Metanephros (tissue), 2 donors: ENCODE data around the gene ZNF222. TPM values are rescaled to one million over a fixed set of nuclear protein-coding genes. Genes with fewer than 3 reads are reported as not detected.

Source experiments
- small RNA-seq: library from RNA; depleted of rRNA; stranded (forward); fragments of <200 nt; gene quantifications from one replicate; pipeline ENCODE3, GENCODE V24; 2014; ENCODE audit warnings: low replicate concordance
- total RNA-seq: library from RNA; depleted of rRNA; stranded (reverse); fragments of >200 nt; gene quantifications from one replicate; pipeline ENCODE4 v1.2.3, GENCODE V29; 2014

ZNF222 gene
- total RNA-seq = 3.3 TPM

GRCh38 chr19:44025217-44025936, at the start of gene ZNF222:
Gene ZNF222, plus strand, starts transcription at chr19:44025379. Its CDS starts 58 bp downstream, at chr19:44025437.

GRCh38 chr19:43983912-43984686, 41.1 kb upstream of the ZNF222 start, which contains the start of gene ZNF155:
Gene ZNF155, plus strand, starts transcription at chr19:43984188. Its CDS starts 4,356 bp downstream, at chr19:43988544.

GRCh38 chr19:44002566-44003460, 22.4 kb upstream of the ZNF222 start, which contains the start of gene ZNF230:
Gene ZNF230, plus strand, starts transcription at chr19:44002957. Its CDS starts 4,122 bp downstream, at chr19:44007079.

GRCh38 chr19:44051650-44052402, 26.6 kb downstream of the ZNF222 start, which contains the start of gene ZNF223:
Gene ZNF223, plus strand, starts transcription at chr19:44052036. Its CDS starts 3,141 bp downstream, at chr19:44055177.

GRCh38 chr19:44071824-44072542, 46.8 kb downstream of the ZNF222 start, which contains the start of gene ZNF284:
Gene ZNF284, plus strand, starts transcription at chr19:44072159. Its CDS starts 4,231 bp downstream, at chr19:44076390.

Small RNAs within 50 kb of the gene (small RNA-seq; reads per million reads assigned to genes)
- gene AC006213.5 = not detected

Other genes with a start within 250 kb of the ZNF222 start
- gene KCNN4, start 244.4 kb upstream of the ZNF222 start, total RNA-seq = 3.7 TPM
- 0.99 TPM for gene LYPD5, start 222.9 kb upstream of the ZNF222 start, total RNA-seq
- 26.7 TPM for gene ZNF283, start 198.1 kb upstream of the ZNF222 start, total RNA-seq
- gene ZNF404, start 141.4 kb upstream of the ZNF222 start, total RNA-seq = 2.9 TPM
- gene ZNF45, start 90.1 kb upstream of the ZNF222 start, total RNA-seq = 19.3 TPM
- gene ZNF221, start 74.2 kb upstream of the ZNF222 start, total RNA-seq = 11.6 TPM
- gene ZNF155, start 41.2 kb upstream of the ZNF222 start, total RNA-seq = 11.1 TPM
- gene ZNF230, start 22.4 kb upstream of the ZNF222 start, total RNA-seq = 6.0 TPM
- gene ZNF223, start 26.7 kb downstream of the ZNF222 start, total RNA-seq = 8.3 TPM
- 3.7 TPM for gene ZNF284, start 46.8 kb downstream of the ZNF222 start, total RNA-seq
- gene ZNF224, start 69.0 kb downstream of the ZNF222 start, total RNA-seq = 45.6 TPM
- gene ZNF225, start 88.0 kb downstream of the ZNF222 start, total RNA-seq = 8.2 TPM
- gene ZNF234, start 116.2 kb downstream of the ZNF222 start, total RNA-seq = 13.7 TPM
- 23.0 TPM for gene ZNF226, start 139.7 kb downstream of the ZNF222 start, total RNA-seq
- 28.1 TPM for gene ZNF227, start 187.2 kb downstream of the ZNF222 start, total RNA-seq
- 2.6 TPM for gene ZNF233, start 234.5 kb downstream of the ZNF222 start, total RNA-seq